Measurements from ENCODE around the gene PIP5K1C.

Gene PIP5K1C, protein sequence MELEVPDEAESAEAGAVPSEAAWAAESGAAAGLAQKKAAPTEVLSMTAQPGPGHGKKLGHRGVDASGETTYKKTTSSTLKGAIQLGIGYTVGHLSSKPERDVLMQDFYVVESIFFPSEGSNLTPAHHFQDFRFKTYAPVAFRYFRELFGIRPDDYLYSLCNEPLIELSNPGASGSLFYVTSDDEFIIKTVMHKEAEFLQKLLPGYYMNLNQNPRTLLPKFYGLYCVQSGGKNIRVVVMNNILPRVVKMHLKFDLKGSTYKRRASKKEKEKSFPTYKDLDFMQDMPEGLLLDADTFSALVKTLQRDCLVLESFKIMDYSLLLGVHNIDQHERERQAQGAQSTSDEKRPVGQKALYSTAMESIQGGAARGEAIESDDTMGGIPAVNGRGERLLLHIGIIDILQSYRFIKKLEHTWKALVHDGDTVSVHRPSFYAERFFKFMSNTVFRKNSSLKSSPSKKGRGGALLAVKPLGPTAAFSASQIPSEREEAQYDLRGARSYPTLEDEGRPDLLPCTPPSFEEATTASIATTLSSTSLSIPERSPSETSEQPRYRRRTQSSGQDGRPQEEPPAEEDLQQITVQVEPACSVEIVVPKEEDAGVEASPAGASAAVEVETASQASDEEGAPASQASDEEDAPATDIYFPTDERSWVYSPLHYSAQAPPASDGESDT

DNA sequence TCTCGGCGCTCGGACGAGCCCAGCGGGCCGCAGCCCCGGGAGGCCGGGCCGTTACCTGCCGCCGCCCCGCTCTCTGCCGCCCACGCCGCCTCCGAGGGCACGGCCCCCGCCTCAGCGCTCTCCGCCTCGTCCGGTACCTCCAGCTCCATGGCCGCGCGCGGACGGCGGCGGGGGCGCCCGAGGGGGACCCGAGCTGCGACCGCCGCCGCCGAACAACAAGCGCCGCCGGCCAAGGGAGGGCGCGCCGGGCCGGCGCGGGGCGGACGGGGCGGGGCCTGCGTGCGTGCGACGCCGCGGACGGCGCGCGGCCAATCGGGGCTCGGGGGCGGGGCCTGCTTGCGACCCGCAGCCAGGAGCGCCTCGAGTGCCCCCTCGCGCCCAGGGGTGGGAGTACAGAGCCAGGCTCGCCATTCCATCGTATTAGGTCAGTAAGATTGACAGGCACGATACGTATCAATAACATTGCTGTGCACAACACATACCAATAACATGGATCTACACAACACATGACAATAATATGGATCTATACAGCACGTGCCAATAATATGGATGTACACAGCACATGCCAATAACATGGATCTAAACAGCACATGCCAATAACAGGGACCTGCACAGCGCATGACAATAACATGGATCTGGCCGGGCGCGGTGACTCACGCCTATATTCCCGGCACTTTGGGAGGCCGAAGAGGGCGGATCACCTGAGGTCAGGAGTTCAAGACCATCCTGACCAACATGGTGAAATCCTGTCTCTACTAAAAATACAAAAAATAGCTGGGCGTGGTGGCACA lies at the start of gene PIP5K1C:
Gene PIP5K1C, minus strand, starts transcription at position 227 of the 791 bp plus-strand sequence. Its CDS starts 78 bp downstream, at position 149.
- peak; percentile 91 for DNase-seq (ENCODE audit: low read depth, low spot score)

DNA sequence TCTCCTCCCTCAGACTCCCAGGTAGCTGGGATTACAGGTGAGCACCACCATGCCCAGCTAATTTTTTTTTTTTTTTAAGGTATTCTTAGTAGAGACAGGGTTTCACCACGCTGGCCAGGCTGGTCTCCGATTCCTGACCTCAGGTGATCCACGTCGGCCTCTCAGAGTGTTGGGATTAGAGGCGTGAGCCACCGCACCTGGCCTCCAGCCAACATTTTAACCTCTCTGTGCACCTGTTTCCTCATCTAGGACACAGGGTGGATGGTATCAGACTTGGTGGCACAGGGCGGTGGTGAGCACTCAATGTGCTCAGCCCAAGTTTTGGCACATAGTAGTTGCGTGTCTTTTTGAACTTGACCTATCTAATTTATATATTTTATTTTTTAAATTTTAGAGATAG lies 48.7 kb upstream of the PIP5K1C start:
- no peak for DNase-seq (ENCODE audit: low read depth, low spot score)

DNA sequence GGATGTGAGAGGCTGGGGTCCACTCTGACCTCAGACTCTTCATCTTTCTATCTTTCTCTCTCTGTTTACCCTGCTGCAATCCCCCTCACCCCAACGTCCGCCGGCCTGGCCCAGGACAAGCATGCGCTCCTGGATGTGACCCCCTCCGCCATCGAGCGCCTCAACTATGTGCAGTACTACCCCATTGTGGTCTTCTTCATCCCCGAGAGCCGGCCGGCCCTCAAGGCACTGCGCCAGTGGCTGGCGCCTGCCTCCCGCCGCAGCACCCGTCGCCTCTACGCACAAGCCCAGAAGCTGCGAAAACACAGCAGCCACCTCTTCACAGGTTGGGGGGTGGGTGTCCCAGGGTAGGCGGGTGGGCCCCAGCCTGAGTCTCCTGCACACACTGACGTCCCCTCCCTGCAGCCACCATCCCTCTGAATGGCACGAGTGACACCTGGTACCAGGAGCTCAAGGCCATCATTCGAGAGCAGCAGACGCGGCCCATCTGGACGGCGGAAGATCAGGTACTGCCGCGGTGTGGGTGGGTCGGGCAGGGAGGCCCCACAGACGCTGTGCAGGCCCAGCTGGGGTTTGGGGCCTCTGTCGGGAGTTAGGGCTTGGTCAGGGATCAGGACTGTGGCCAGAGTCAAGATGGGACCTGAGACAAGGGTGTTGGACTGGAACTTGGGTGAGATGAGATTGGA lies 46.2 kb upstream of the PIP5K1C start:
- DNase-seq (ENCODE audit: low read depth, low spot score): no peak

DNA sequence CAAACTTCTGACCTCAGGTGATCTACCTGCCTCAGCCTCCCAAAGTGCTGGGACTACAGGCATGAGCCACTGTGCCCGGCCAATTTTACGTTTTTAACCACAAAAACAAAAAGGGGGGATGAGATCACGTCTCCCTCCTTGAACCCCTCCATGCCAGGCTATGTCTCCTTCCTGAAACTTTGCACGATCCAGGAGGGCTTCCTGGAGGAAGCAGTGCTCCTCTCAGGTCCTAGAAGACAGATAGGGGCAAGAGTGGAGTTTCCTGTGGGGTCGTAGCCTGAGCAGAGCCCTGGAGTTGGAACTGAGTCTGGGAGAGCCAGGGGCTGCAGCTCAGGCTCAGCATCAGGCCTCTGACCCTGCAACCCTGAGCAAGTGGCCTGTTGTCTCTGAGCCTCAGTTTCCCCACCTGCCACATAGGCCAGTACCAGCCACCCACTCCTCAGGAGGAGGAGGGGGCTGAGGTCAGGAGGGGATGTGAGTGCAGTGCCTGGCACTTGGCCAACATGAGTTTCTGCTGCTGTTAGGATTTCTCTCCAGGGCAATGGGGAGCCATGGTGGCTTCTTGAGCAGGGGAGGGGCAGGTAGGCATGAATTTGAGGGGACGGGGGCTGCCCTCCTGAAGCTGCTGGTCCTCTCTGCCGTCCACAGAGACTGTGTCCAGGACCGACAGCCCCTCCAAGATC lies 45.2 kb upstream of the PIP5K1C start:
- no peak for DNase-seq (ENCODE audit: low read depth, low spot score)

DNA sequence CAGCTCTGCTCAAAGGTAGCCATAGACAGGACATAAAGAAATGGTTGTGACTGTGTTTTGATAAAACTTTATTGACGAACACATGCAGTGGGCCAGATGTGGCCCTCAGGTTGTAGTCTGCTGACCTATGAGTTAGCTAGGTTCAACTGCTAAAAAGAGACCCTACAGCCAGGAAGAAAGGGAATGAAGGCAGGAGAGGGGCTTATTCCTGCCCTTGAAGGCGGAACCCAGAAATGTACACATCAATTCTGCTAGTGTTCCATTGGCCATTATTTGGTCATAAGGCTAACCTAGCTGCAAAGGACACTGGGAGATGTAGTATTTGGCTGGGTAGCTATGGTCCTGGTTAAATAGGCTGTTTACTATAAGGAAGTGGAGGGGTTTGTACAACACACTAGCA lies 43.2 kb upstream of the PIP5K1C start:
- no peak for DNase-seq (ENCODE audit: low read depth, low spot score)

DNA sequence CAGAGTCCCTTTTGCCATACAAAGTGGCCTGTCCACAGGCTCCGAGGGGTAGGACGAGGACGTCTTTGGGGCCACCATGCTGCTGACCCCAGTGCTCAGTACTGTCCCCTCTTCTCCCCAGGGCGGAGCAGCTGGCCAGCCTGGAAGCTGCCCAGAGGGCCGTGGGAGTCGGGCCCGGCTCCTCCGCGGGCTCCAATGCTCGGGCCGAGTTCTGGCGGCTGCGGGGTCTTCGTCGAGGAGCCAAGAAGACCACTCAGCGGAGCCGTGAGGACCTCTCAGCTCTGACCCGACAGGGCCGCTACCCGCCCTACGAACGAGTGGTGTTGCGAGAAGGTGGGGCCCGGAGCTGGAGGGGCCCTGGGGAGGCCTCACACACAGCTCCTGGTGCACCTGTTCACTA lies 40.2 kb upstream of the PIP5K1C start:
- no peak for DNase-seq (ENCODE audit: low read depth, low spot score)

DNA sequence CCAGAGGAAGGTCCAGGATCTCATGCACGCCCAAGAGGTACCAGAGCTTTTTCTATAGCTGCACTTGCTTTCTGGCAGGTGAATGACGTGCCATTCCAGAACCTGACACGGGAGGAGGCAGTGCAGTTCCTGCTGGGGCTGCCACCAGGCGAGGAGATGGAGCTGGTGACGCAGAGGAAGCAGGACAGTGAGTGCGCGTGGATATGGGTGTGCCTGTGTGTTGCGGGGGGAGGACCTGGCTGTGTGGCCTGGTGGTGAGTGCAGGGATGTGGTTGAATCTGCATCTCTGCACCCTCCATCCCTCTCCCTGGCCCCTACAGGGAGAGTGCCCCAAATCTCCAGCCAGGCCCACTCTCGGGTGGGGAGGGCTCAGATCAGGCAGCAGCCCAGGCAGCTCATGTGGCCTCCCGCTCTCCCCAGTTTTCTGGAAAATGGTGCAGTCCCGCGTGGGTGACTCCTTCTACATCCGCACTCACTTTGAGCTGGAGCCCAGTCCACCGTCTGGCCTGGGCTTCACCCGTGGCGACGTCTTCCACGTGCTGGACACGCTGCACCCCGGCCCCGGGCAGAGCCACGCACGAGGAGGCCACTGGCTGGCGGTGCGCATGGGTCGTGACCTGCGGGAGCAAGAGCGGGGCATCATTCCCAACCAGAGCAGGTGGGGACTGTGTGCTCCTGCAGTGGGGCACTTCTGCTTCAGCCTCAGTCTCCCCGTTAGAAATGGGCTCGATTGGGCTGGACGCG lies 38.4 kb upstream of the PIP5K1C start:
- DNase-seq (ENCODE audit: low read depth, low spot score): no peak

DNA sequence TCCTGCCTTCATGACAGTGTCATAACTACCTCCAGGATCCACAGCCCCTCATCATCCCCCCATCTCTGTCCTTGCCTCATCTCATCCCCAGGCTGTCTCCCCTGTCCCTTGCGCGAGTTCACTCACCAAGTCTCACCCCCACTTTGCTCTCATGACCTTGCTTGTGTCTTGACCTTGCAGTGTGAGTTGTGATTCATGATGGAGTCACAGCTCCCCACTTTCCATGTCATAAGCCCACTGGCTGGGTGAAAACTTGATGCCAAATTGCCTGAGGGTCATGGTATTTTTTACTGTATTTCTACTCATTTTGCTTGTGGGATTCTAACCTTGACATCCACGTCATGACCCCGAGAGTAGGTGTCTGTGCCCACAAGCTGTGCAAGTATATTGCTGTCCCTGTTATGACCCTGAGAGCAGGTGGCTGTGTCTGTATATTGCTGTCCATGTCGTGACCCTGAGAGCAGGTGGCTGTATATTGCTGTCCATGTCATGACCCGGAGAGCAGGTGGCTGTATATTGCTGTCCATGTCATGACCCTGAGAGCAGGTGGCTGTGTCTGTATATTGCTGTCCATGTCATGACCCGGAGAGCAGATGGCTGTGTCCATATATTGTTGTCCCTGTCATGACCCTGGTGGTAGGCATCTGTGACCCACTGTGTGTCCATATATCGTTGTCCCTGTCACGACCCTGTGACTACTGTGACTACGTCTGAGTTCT lies 37.4 kb upstream of the PIP5K1C start:
- DNase-seq (ENCODE audit: low read depth, low spot score): no peak

DNA sequence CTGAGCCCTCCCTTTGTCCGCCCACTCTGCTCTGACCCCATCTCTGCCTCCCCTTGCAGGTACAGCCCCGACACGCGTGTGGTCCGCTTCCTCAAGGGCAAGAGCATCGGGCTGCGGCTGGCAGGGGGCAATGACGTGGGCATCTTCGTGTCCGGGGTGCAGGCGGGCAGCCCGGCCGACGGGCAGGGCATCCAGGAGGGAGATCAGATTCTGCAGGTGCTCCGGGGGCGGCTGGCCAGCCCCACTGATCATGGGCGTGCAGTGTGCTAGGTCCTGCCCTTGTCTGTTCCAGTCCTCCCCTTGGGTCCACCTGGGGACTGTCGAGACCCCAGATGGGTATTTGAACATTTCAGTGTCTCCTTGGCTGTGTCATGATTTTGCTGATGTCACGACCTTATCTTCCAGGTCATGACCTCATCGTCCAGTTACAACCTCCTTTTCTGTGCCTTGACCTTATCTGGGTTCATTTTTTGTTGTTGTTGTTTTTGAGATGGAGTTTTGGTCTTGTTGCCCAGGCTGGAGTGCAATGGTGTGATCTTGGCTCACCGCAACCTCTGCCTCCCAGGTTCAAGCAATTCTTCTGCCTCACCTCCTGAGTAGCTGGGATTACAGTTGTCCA lies 35.9 kb upstream of the PIP5K1C start:
- no peak for DNase-seq (ENCODE audit: low read depth, low spot score)

DNA sequence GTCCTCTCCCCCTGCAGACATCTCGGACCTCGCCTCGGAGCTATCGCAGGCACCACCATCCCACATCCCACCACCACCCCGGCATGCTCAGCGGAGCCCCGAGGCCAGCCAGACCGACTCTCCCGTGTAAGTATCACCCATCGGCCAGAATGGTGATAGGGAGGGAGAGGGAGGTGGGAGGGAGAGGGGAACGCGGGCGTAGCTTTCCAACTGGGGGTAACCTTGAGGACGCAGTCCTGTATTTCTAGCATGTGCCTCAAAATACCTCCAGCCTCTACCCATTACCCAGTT lies 34.0 kb upstream of the PIP5K1C start:
- no peak for DNase-seq (ENCODE audit: low read depth, low spot score)

DNA sequence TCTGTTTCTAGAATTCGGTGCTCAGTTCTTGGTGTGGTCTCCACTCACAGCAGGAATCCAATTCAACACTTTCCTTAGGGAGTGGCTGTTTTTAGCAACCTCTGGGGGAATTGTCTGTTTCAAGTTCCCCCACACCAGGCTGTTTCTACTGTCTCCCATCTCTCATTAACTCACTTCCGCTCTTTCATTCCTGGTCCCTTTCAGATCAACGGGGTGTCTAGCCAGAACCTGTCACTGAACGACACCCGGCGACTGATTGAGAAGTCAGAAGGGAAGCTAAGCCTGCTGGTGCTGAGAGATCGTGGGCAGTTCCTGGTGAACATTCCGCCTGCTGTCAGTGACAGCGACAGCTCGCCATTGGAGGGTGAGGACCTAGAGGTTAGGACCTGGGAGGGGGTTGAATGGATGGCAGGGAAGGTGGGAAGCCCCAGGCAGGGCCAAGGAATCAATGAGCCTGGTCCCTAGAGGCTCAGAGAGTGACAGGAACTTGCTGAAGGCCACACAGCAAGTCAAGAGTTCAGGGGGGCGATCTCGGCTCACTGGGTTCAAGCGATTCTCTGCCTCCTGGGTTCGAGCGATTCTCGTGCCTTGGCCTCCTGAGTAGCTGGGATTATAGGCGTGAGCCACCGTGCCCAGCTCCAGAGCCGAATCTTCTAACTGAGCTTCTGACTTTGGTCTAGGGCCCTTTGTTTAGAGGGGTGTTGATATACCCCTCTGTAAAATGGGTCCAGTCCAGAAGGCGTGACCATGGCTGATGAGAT lies 33.5 kb upstream of the PIP5K1C start:
- no peak for DNase-seq (ENCODE audit: low read depth, low spot score)

DNA sequence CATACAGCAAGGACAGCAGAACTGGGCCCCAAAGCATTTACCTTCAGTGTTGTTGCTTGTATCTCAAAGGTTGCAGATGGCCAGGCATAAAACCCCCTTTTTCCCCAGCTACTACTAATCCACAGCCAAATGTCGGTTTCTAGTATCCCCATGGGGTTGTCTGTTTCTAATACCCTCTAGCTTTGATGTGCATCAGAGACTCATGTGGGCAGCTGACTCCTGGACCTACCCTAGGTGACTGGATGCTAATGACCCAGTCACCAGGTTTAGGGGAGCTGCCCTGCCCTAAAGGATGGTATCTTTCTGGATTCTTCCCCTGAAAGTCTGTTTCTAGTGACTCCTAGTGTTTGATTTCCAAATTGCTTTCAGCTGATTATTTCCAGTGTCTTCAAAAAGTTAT lies 31.8 kb upstream of the PIP5K1C start:
- no peak for DNase-seq (ENCODE audit: low read depth, low spot score)

DNA sequence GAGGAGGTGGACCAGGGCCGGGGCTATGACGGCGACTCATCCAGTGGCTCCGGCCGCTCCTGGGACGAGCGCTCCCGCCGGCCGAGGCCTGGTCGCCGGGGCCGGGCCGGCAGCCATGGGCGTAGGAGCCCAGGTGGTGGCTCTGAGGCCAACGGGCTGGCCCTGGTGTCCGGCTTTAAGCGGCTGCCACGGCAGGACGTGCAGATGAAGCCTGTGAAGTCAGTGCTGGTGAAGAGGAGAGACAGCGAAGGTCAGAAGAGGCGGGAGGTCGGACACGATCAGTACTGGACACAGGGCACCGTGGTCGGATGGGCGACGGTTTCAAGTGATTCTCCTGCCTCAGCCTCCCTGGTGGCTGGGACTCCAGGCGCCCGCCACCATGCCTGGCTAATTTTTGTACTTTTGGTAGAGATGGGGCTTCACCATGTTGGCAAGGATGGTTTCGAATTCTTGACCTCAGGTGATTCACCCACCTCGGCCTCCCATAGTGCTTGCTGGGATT lies 30.2 kb upstream of the PIP5K1C start:
- no peak for DNase-seq (ENCODE audit: low read depth, low spot score)

DNA sequence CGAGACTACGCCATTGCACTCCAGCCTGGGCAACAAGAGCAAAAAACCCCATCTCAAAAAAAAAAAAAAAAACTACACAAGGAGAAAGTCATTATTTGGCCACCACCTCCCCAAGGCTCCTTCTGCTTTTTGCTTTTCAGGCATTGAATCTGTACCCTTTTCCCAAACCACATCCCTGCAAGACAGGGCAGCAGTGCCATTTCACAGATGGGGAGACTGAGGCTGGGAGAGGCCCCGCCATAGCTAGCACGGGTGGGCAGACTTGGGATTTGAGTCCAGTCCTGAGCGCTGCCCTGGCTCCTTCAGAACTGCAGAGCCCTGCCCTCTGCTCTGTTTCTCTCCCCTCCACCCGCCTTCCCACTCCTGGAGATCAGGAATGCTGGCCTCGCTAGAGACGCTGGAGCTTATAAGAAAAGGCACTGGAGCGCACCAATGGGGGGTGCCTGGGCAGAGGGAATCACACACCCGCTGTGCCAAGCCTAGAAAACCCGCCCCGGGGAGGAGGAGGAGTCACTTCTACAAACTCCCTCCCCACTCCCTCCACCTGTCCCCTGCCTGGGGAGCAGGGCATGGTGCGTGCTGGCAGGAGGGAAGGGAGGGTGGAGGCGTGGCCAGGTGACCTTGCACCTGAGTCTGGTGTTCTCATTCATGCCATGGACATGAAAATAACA lies 25.5 kb upstream of the PIP5K1C start:
- no peak for DNase-seq (ENCODE audit: low read depth, low spot score)

DNA sequence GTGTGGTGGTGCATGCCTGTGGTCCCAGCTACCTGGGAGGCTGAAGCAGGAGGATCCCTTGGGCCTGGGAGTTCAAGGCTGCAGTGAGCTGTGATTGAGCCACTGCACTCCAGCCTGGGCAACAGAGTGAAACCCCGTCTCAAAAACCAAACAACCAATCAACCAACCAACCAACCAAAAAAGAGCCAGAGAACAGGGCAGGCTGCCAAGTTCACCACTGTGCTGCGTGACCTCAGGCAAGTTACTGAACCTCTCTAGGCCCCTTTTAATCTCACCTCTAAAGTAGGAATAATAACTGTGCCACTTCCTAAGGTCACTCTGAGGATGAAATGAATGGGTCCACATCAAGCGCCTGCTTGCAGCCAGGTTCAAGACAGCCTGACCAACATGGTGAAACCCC lies 24.9 kb upstream of the PIP5K1C start:
- DNase-seq (ENCODE audit: low read depth, low spot score): no peak

DNA sequence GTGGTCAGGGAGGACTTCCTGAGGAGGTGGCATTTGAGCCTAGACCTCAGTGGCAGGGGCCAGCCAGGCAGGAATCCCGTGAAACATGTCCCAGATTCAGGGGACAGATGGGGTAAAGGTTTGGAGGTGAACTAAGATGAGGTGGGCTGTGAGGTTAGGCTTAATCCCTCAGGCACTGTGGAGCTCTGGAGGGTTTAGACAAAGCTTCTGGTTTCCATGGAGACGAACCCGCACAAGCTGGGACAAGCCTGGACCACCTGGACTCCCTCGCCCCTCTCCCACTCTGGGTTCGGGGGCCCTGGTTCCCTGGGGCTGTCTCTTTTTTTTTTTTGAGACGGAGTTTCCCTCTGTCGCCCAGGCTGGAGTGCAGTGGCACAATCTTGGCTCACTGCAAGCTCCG lies 23.6 kb upstream of the PIP5K1C start:
- no peak for DNase-seq (ENCODE audit: low read depth, low spot score)

DNA sequence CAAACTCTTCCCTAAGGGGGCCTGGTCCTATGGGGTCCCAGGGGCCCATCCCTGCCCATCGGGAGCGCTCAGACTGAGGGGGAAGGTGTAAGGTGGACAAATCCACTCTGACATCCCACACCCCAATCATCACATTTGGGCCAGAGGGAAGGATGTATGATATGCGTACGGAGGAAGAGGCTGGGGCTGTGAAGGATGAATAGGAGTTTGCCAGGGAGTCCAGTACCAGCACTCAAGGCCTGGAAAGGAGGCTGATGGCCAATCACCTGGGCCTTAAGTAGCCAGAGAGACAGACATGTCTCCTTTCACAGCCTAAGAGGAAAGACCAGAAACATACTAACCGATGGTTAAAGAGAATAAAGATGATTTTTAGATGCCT lies 22.8 kb upstream of the PIP5K1C start:
- DNase-seq (ENCODE audit: low read depth, low spot score): no peak

DNA sequence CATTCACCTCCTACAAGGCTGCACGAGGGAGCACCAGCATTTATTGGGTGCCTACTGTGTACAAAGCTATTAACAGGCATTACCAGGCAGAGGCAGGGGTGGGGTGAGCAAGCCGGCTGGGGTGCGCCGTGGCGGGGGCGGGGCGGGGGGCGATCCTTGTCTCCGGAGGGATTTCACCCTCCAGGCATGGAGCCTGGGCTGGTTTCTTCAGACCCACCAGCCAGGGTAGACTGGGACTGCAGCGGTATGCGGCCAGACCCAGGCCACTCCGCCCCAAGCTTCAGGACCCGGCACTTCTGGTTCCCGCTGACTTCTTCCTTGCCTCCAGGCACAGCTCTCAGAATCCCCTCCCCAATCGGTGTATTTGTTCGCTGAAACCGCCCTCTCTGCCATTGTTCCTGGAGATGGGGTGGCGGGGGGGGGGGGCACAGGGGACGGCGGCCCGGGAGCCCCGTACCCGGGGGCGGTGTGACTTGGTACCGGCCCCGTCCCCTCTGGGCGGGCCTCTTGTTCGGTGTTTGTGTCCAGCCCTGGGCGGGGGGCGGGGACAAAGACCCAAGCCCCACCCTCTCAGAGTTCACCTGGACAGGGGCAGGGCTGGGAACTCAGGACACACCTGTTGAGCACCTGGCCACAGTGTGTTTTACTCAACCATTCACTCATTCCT lies 22.3 kb upstream of the PIP5K1C start:
- no peak for DNase-seq (ENCODE audit: low read depth, low spot score)

All from activated naive CD8-positive, alpha-beta T cell treated with anti-CD3 and anti-CD28 coated beads, Interleukin-2, amount 50 U/mL, for 16 hours (primary cell).